IPS-18c (cell line): Measurements from ENCODE around the gene MED1.
"Not testable (repeated sequence)": the region's sequence is repeated elsewhere in the genome, so short reads cannot be mapped to it uniquely, and the experiment has no call there.

ENCODE experiments used
- H3K4me3 ChIP-seq: 2 replicates; pipeline ENCODE4 v1.7.0; 2013; ENCODE audit warnings: low read depth, mild to moderate bottlenecking, low read length, moderate library complexity; ENCODE audit not compliant: insufficient read depth
- H3K9me3 ChIP-seq: one replicate; pipeline ENCODE4 v1.6.1; 2013; ENCODE audit warnings: mild to moderate bottlenecking, low read length, moderate library complexity; ENCODE audit not compliant: control insufficient read depth, insufficient read depth

The MED1 gene

DNA sequence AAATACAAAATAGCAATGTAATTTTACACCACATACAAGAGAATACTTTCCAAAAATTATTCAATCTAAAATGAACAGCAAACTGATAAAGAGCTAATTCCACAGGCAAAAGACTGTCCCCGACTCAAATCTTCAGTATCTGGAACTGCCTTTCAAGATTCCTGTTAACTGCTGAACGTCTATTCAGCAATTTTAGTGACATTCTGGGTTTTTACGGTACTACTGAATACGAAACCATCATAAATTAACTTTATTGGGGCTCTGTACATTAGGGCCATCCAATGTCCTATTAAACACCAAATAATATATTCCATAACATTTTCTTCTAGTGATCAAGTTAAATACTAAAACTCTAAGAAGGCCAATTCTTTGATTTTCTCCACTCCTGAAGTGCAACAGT, 51.3 kb downstream of the MED1 start:
- no peak overlapping the region for H3K4me3 ChIP-seq

DNA sequence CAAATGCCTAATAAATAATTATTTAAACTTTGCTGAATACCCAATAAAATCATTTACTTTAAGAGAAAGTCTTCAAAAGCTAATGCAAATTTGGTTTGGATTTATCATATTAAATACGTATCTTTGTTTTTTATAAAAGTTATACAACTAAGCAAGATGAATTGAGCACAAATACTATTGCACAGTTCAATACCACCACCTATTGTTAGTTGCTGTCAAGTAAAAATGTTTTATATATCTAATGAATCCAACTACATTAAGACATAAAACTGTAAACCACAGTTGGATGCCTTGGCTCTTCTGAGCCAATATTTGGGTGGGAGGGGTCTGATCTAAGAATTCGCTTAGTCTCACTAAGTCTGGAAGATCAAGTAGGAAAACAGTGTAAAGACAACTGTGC, 57.3 kb downstream of the MED1 start:
- Histone ChIP-seq H3K9me3 (no peaks in the 10 kb centered on the region), H3K4me3 (no peak overlapping the region)

More for the DNA sequence above, 51.3 kb downstream of the MED1 start:
- H3K9me3 ChIP-seq, result no peaks in the 10 kb centered on the region

DNA sequence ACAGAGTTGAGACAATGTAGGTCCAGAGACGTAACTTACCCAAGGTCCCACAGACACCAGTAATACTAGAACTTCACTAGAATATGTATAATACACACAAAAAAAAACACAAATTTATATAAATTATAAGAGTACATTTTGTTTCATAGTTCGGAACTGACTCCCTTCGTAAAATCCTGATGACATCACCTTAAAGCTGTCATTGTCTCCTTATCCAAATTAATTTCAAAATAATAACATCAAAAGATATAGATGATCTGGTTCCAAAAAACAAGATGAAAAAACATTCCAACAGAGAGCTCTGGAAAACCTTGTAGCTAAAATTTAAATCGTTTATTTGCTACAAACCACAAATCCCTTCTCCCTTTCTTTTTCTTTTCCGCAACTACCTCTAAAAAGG, 59.6 kb downstream of the MED1 start:
- Histone ChIP-seq H3K4me3 (no peak overlapping the region), H3K9me3 (no peaks in the 10 kb centered on the region)

DNA sequence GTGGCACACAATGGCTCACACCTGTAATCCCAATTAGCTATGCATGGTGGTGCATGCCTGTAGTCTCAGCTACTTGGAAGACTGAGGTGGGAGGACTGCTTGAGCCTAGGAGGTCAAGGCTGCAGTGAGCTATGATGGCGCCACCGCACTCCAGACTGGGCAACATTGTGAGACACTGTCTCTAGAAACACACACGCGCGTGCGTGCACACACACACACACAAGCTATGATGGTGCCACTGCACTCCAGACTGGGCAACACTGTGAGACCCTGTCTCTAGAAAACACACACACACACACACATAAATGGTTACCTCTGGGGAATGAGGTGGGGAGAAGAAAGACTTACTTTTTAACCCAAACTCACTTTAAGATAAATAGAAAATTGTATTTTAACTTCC, 66.0 kb downstream of the MED1 start:
- H3K9me3 ChIP-seq, result no peaks in the 10 kb centered on the region
- H3K4me3 ChIP-seq, result no peak overlapping the region

DNA sequence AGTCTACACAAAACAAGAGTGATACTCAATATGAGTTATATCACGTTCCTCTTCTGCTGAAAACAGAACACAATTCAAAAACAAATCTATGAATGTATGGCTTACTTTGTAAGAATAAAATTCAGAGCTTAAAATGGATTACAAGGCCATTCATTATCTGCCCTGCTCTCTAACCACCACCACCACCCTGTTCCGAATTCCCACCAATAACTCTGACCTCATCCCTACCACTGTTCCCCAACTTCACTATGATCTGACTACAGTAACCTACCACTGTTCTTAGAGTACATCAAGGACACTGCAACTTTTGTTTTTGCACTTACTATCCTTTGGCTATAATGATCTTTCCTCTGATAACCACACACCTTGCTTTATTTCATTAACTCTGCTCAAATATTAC, 70.9 kb downstream of the MED1 start:
- H3K4me3 ChIP-seq, result no peak overlapping the region

DNA sequence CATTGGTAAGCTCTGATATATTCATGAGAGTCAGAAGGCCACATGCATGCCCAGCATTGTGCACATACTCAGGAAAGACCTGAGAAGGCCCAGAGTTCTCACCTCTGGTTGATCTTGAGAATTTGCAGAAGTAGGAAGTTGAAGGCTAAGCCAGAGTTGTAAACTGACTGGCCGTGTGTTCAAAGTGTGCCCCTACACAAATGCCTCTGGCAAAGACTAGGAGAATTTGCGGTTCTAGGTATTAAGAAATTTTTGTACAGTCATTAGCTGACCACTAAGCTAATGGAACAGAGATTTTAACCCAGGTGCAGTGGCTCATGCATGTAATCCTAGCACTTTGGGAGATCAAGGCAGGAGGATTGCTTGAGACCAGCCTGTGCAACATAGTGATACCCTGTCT, 74.6 kb downstream of the MED1 start:
- H3K4me3 ChIP-seq, result no peak overlapping the region
- H3K9me3 ChIP-seq, result no peaks in the 10 kb centered on the region

More for the DNA sequence above, 70.9 kb downstream of the MED1 start:
- H3K9me3 ChIP-seq, result no peaks in the 10 kb centered on the region

DNA sequence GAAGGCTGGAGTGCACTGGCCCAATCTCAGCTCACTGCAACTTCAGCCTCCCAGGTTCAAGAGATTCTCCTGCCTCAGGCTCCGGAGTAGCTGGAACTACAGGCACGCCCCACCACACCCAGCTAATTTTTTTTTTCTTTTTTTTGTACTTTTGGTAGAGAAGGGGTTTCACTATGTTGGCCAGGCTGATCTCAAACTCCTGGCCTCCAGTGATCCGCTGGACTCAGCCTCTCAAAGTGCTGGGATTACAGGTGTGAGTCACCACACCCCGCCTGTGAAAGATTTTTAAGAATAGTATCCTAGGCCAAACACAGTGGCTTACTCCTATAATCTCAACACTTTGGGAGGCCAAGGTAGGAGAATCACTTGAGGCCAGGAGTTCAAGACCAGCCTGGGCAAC, 83.3 kb downstream of the MED1 start:
- not testable (repeated sequence) for H3K4me3 ChIP-seq, H3K9me3 ChIP-seq

DNA sequence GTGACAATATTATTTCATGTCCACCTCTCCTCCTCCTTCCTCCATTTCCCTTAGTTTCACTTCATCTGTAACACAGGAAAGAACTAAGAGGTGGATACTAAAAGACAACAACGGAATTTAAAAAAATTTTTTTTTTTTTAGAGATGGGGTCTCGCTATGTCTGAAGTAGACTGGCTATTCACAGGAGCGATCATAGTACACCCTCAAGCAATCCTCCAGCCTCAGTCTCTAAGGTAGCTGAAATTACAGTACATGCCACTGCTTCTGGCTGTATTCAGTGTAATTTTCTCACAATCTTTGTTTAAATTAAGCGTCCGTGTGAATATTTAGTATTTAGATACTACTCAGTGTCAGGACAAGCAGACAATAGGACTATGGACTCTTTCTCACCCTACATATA, 85.2 kb downstream of the MED1 start:
- no peaks in the 10 kb centered on the region for H3K9me3 ChIP-seq
- H3K4me3 ChIP-seq, result no peak overlapping the region

DNA sequence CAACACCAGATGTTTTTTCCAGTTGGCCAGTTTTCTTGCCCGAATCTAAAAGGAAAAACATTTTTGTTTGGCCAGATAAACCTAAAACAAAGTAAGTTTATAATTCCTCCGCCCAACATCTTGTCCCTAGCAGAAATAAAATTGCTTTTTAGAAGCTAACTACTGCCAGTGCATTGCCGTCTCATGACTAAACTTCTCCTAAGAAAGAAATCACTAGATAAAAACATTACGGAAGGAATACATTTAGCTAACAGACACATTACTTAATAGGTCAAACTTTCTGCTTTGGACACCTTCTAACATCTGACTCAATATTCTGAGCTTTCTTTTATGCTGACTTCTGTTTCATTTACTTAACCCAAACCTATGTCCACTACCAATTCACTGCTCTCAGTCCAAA, 85.8 kb downstream of the MED1 start:
- Histone ChIP-seq H3K9me3 (no peaks in the 10 kb centered on the region), H3K4me3 (no peak overlapping the region)

DNA sequence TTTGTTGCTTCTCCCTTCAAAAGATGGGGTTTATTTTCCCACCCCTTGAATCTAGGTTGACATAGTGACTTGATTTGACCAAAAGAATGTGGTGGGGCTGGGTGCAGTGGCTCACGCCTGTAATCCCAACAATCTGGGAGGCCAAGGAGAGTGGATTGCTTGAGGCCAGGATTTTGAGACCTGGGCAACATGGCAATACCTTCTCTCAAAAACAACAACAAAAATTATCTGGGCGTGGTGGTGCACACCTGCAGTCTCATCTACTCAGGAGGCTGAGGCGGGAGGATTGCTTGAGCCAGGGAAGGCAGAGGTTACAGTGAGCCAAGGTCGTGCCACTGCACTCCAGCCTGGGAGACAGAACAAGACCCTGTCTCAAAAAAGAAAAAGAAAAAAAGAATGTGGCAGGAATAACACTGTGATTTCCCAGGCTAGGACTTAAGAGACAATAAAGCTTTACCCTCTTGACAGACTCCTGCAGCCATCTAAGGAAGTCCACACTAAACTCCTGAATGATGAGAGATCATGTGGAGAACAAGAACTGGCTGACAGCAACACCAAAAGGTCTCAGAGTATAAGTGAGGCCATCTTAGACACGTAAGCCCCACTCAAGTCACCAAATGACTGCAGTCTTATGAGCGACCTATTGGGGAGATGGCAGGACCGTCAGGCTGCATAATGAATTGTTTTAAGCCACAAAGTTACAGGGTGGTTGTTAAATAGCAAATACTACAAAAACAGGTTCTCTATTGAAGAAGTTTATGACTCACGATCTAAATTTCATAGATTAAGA, 86.6 kb downstream of the MED1 start:
- Histone ChIP-seq H3K4me3 (no peak overlapping the region), H3K9me3 (no peaks in the 10 kb centered on the region)

DNA sequence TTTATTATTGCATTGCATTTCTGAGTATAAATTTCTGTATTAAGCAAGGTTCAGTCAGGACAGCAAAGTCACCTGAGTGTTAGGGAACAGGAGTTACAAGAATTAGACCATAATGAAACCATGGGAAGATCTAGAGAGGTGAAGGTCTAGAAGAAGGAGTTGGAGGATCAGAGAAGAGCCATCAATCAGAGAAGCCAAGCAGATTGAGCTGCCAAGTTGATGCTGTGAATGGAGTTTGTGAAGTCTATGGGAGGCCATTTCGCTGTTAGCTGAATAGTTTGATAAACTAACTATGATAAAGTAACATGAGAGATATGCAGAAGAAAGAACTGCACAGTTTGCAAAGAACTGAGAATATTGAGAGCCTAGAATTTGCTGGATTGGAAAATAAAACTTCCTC, 90.0 kb downstream of the MED1 start:
- Histone ChIP-seq H3K9me3 (no peaks in the 10 kb centered on the region), H3K4me3 (no peak overlapping the region)

DNA sequence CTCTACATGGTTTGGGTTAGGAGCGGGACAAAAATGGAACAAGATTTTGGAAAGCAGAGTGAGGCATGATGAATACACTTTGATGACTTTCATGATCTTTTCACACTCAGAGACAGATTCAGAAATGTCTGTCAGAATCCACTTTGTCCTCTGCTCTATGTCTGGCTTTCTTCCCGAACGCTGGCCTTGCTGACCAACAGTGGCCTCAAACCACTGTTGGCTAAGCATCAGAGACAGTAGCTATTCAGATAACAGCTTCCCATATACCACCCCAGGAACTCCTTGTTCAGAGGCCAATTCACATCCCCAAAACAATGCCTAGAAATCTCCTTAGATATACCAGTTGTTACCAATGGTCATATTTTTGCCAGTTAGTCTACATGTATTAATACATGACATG, 90.5 kb downstream of the MED1 start:
- Histone ChIP-seq H3K4me3 (no peak overlapping the region), H3K9me3 (no peaks in the 10 kb centered on the region)

DNA sequence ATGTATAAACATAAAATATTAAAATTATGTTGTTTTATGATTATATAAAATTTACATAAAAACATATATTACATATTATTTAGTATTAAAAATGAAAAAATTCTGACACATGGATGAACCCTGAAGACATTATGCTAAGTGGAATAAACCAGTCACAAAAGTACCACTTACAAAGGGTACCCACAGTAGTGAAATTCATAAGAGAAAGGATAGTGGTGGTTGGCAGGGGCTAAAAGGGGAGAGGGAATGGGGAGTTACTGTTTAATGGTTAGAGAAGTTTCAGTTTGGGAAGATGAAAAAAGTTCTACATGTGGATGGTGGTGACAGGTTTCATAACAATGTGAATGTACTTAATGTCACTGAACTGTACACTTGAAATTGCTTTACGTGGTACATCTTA, 91.1 kb downstream of the MED1 start:
- H3K9me3 ChIP-seq, result no peaks in the 10 kb centered on the region
- H3K4me3 ChIP-seq, result no peak overlapping the region

DNA sequence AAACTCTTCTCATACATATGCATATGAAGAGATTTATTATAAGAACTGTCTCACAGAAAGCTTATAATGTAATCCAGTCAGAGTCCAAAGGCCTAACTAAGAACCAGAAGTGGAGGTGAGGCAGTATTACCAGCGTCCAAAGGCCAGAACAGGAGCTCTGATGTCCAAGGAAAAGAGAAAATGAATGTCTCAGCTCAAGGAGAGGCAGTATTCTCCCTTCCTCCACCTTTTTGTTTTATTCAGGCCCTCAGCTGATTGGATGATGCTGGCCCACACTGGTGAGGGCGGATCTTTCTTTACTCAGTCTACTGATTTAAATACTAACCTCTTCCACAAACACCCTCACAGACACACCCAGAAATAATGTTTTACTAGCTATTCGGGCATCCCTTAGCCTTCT, 93.1 kb downstream of the MED1 start:
- H3K9me3 ChIP-seq, result no peaks in the 10 kb centered on the region
- no peak overlapping the region for H3K4me3 ChIP-seq

DNA sequence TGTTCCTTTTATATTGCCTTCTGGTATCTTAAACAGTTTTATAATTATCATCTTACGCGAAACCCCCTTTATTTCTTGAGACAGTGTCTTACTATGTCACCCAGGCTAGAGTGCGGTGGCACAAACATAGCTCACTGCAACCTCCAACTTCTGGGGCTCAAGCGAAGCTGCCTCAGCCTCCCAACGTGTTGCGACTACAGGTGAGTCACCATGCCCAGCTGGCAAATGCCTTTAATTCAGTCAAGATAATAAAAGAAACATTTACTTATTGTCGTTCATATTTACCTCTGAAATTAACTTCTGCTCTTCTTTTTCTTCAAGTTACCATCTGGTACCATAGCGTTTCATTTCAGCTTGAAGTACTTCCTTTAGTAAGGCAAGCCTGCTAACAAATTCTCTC, 93.6 kb downstream of the MED1 start:
- H3K9me3 ChIP-seq, result no peaks in the 10 kb centered on the region
- no peak overlapping the region for H3K4me3 ChIP-seq
